Astrocyte of the spinal cord (primary cell): ENCODE measurements around the gene PAPOLG.
A peak's percentile ranks its signal among the peaks of the same experiment; 100 is the strongest.

Experiments used
- DNase-seq: peaks from one replicate; pipeline ENCODE4 v3.0.0; 2011; ENCODE audit warnings: low read depth, low spot score
- H3K4me3 ChIP-seq: 2 replicates; pipeline ENCODE4 v1.5.1; 2011; ENCODE audit warnings: low read depth, mild to moderate bottlenecking, low read length, moderate library complexity
- in situ Hi-C: cut with HindIII; loops from 2 replicates; pipeline ENCODE4 v1.10.0; 2017; ENCODE audit warnings: low sequenced_read_pairs
- TF ChIP-seq, protein P1 (sequence below): IDR thresholded peaks from 2 replicates; pipeline ENCODE4 v1.5.1; 2012; ENCODE audit warnings: low read depth, mild to moderate bottlenecking, low read length, inconsistent platforms

The PAPOLG gene

GRCh38 chr2:60794271-60794863 lies 38.3 kb downstream of the PAPOLG start:
- in situ Hi-C loops = no loop called here
- peak; percentile 29 for DNase-seq
- H3K4me3 ChIP-seq = no peak overlapping the region
- TF ChIP-seq, protein P1, sequence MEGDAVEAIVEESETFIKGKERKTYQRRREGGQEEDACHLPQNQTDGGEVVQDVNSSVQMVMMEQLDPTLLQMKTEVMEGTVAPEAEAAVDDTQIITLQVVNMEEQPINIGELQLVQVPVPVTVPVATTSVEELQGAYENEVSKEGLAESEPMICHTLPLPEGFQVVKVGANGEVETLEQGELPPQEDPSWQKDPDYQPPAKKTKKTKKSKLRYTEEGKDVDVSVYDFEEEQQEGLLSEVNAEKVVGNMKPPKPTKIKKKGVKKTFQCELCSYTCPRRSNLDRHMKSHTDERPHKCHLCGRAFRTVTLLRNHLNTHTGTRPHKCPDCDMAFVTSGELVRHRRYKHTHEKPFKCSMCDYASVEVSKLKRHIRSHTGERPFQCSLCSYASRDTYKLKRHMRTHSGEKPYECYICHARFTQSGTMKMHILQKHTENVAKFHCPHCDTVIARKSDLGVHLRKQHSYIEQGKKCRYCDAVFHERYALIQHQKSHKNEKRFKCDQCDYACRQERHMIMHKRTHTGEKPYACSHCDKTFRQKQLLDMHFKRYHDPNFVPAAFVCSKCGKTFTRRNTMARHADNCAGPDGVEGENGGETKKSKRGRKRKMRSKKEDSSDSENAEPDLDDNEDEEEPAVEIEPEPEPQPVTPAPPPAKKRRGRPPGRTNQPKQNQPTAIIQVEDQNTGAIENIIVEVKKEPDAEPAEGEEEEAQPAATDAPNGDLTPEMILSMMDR = peak; percentile 52

DNA sequence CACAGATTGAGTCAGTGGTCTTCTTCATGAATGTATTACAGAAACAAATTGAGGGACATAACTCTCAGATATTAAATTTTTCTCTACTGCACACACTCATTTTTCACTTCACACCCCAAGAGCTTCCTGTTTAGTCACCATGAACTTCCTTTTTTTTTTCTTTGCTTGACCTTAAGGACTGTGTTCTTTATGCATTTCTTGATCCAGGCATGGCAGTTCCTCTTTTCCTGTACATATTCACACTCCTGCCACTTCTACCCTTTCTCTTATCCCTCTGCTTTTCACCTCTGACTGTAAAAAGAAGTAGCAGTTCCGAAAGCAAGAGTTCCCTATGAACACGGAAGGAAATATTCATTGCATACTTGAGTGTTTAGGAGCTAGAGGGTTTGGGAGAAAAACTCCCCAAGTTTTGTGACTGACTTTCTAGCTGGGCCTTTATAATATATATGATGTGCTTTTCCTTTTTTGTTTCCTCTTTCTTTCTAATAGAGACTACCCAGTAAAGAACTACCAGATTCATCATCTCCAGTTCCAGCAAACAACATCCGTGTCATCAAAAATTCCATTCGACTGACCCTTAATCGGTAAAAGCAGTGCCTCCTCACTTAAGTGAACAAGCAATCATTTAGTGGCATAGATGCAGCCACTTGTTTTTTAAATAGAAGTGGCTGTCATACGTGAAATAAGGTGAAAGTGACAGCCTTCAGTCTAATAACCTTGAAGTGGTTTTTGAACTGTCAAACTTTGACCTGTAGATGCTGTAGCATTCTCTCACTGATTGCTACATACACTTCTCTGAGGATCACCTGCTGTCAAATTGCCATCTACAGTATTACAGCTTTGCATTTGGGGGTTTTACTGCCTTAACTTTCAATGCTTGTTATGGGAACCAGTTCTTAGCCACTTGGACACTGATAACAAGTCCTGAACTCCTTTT lies 40.8 kb downstream of the PAPOLG start:
- no peak overlapping the region for H3K4me3 ChIP-seq
- in situ Hi-C loops = no loop called here
- TF ChIP-seq, protein P1 = no peak
- DNase-seq = no peak

DNA sequence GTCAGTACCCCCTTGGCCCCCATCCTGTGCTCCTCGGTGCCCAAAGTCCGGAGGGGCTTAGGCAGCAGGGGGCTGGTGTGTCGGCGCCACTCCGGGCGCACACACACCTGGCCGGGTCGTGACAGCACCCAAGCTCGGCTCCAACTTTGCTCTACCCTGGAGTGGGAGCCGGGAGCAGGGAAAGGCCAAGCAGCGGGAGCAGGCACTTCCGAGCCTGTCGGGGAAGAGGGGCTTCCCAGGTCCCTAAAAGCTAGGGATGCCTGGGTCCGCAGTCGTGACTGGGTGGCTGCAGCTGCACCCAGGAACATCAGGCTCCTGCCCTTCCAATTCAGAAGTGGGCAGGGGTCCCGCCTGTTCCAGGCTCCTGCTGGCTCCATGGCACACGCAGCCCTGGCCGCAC lies 48.4 kb downstream of the PAPOLG start:
- in situ Hi-C loops = no loop called here
- TF ChIP-seq, protein P1 = no peak
- DNase-seq = no peak
- H3K4me3 ChIP-seq = no peak overlapping the region

- DNase-seq = no peak
- in situ Hi-C loops = no loop called here
Measured at GRCh38 chr2:60806595-60806987, 50.5 kb downstream of the PAPOLG start.

GRCh38 chr2:60806988-60807681 lies 51.1 kb downstream of the PAPOLG start:
- TF ChIP-seq, protein P1 = no peak
- DNase-seq = peak; percentile 72
- in situ Hi-C loops = no loop called here
- no peak overlapping the region for H3K4me3 ChIP-seq

More at GRCh38 chr2:60806595-60806987, 50.5 kb downstream of the PAPOLG start:
- no peak overlapping the region for H3K4me3 ChIP-seq
- TF ChIP-seq, protein P1 = no peak

- DNase-seq = no peak
- H3K4me3 ChIP-seq = no peak overlapping the region
- TF ChIP-seq, protein P1 = no peak
- in situ Hi-C loops = no loop called here
Measured at GRCh38 chr2:60808330-60808801, 52.3 kb downstream of the PAPOLG start.
